SK-N-MC (cell line): Measurements from ENCODE around the gene SMYD3.

Source experiments
- EZH2 ChIP-seq: fragments of 200-600 bp; sonication (generic); IDR thresholded peaks from one replicate; pipeline ENCODE4 v1.6.1; 2017; ENCODE audit warnings: antibody characterized with exemption
- FOXP2 ChIP-seq: optimal IDR thresholded peaks from 2 replicates; pipeline ENCODE3; 2011; ENCODE audit warnings: mild to moderate bottlenecking, moderate library complexity; ENCODE audit not compliant: insufficient read depth; ENCODE audit errors: extremely low read length, control extremely low read depth
- POLR2AphosphoS5 ChIP-seq: IDR thresholded peaks from 2 replicates; pipeline ENCODE4 v1.6.1; 2012; ENCODE audit warnings: mild to moderate bottlenecking, low read depth, low read length, borderline replicate concordance

GRCh38 chr1:246145900-246146299, 361.2 kb downstream of the SMYD3 start:
- TF ChIP-seq POLR2AphosphoS5 (no peak), EZH2 (no peak), FOXP2 (no peak)
